ENCODE measurements around the gene PPP5C. TPM values are rescaled to one million over a fixed set of nuclear protein-coding genes. Genes with fewer than 3 reads are reported as not detected.

PPP5C gene
- total RNA-seq, 1 experiment from 2014 or later, result 79.9 TPM

DNA sequence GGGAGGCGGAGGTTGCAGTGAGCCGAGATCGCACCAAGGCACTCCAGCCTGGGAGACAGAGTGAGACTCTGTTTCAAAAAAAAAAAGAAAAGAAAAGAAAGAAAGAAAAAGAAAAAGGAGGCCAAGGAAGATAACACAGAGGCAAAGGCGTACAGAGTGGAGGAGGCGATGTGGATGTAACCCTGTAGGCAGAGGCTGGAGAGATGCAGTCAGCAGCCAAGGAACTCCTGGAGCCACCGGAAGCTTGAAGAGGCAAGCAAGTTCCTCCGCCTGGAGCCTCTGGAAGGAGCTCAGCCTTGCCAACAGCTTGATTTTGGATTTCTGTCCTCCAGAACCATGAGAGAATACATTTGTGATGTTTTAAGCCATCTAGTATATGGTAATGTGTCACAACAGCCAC is 73.2 kb downstream of the PPP5C start:
- intact Hi-C loops (cut with micrococcal nuclease), result no loop called here
- Histone ChIP-seq H3K4me3 (ENCODE audit: low read length) (no peak overlapping the region), H3K4me1 (ENCODE audit: insufficient read depth, low read length) (no peaks in the 10 kb centered on the region), H3K9ac (ENCODE audit: low read length) (no peak overlapping the region), H3F3A (ENCODE audit: low read length, unreplicated experiment) (no peaks in the 10 kb centered on the region), H3K36me3 (ENCODE audit: low read depth, low read length) (no peaks in the 10 kb centered on the region), H3K9me2 (replicated peaks; ENCODE audit: low read length) (no peaks in the 10 kb centered on the region), H3K4me2 (ENCODE audit: low read length) (no peak overlapping the region), H2AFZ (ENCODE audit: low read length) (no peak overlapping the region), H3K79me2 (ENCODE audit: low read length) (no peaks in the 10 kb centered on the region), H4K20me1 (ENCODE audit: low read length) (no peaks in the 10 kb centered on the region), H3K9me3 (ENCODE audit: low read length) (no peaks in the 10 kb centered on the region), H3K27ac (ENCODE audit: low read length) (no peak overlapping the region), H3K27me3 (ENCODE audit: low read length) (no peaks in the 10 kb centered on the region)
- ATAC-seq, result no peak
- DNase-seq, result no peak
- ChIA-PET POLR2A (ENCODE audit: unreplicated experiment) (no interaction called here), CTCF (interaction anchor here (0.6 kb wide), 1 partner anchor 1345 kb away, joined by 4 read pairs; no protein-coding TSS in a partner anchor)
- TF ChIP-seq, protein P1, sequence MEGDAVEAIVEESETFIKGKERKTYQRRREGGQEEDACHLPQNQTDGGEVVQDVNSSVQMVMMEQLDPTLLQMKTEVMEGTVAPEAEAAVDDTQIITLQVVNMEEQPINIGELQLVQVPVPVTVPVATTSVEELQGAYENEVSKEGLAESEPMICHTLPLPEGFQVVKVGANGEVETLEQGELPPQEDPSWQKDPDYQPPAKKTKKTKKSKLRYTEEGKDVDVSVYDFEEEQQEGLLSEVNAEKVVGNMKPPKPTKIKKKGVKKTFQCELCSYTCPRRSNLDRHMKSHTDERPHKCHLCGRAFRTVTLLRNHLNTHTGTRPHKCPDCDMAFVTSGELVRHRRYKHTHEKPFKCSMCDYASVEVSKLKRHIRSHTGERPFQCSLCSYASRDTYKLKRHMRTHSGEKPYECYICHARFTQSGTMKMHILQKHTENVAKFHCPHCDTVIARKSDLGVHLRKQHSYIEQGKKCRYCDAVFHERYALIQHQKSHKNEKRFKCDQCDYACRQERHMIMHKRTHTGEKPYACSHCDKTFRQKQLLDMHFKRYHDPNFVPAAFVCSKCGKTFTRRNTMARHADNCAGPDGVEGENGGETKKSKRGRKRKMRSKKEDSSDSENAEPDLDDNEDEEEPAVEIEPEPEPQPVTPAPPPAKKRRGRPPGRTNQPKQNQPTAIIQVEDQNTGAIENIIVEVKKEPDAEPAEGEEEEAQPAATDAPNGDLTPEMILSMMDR (conservative IDR thresholded peaks at IDR 0.05; ENCODE audit: low read depth, low read length), result no peak
- TF ChIP-seq EZH2 (IDR thresholded peaks at IDR 0.05; ENCODE audit: low read length, unreplicated experiment), result no peak
- TF ChIP-seq EZH2phosphoT487 (IDR thresholded peaks at IDR 0.05; ENCODE audit: borderline replicate concordance, low read length), result no peak
- no TSS peak for BruUV-seq (replicated peaks)

DNA sequence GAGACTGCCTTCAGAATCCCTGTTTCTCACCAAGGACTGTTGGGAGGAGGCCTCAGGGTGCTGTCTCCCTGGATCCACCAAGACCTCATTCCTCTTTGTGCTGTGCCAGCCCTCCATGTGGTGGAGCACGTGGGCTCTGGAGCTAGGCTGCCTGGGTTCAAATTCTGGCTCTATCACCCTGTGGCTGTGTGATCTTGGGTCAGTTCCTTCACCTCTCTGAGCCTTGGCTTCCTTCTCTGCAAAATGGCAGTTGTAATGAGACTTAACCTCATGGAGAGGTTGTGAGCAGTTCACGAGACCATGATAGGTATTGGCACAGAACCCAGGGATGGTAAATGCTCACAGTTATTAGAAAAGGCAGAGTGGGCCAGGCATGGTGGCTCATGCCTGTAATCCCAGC is 75.5 kb downstream of the PPP5C start:
- no peaks in the 10 kb centered on the region for H3K79me2 ChIP-seq (ENCODE audit: low read length)
- ATAC-seq (no peak), DNase-seq (no peak)
- H3K4me3 ChIP-seq (ENCODE audit: low read length), result no peak overlapping the region
- ChIA-PET CTCF (no interaction called here), POLR2A (ENCODE audit: unreplicated experiment) (no interaction called here)
- no TSS peak for BruUV-seq (replicated peaks)
- H3K27ac ChIP-seq (ENCODE audit: low read length), result no peak overlapping the region
- no peaks in the 10 kb centered on the region for H3K27me3 ChIP-seq (ENCODE audit: low read length)
- H3K36me3 ChIP-seq (ENCODE audit: low read depth, low read length), result no peaks in the 10 kb centered on the region
- no peaks in the 10 kb centered on the region for H3K9me2 ChIP-seq (replicated peaks; ENCODE audit: low read length)
- no peak overlapping the region for H3K4me2 ChIP-seq (ENCODE audit: low read length)
- H2AFZ ChIP-seq (ENCODE audit: low read length), result no peak overlapping the region
- no peaks in the 10 kb centered on the region for H3K4me1 ChIP-seq (ENCODE audit: insufficient read depth, low read length)
- intact Hi-C loops (cut with micrococcal nuclease), result no loop called here
- H4K20me1 ChIP-seq (ENCODE audit: low read length), result no peaks in the 10 kb centered on the region
- no peaks in the 10 kb centered on the region for H3F3A ChIP-seq (ENCODE audit: low read length, unreplicated experiment)
- no peak overlapping the region for H3K9ac ChIP-seq (ENCODE audit: low read length)
- no peaks in the 10 kb centered on the region for H3K9me3 ChIP-seq (ENCODE audit: low read length)
- no peak for TF ChIP-seq EZH2phosphoT487 (IDR thresholded peaks at IDR 0.05; ENCODE audit: borderline replicate concordance, low read length)
- TF ChIP-seq, protein P1 (conservative IDR thresholded peaks at IDR 0.05; ENCODE audit: low read depth, low read length), result no peak

DNA sequence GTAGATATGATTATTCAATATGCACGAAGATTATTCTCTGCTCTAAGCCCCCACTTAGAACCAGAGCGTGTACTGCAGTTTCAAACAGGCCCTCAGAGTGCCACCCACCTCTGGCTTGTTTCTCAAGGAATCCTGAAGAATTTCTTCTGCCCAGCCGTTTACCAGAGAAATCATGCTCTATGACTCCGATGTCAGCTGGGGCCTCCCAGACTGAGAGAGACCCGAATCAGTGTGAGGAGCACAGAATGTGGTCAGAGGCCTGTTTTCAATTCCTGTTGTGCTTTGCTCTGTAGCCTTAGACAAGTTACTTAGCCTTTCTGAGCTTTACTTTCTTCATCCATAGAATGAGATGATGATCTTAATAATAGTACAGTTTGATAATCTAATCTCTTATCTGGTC is 76.3 kb downstream of the PPP5C start:
- Histone ChIP-seq H4K20me1 (ENCODE audit: low read length) (no peaks in the 10 kb centered on the region), H3K9me3 (ENCODE audit: low read length) (no peaks in the 10 kb centered on the region), H3K9me2 (replicated peaks; ENCODE audit: low read length) (no peaks in the 10 kb centered on the region), H3K4me2 (ENCODE audit: low read length) (no peak overlapping the region), H3K27me3 (ENCODE audit: low read length) (no peaks in the 10 kb centered on the region), H3F3A (ENCODE audit: low read length, unreplicated experiment) (no peaks in the 10 kb centered on the region), H3K4me3 (ENCODE audit: low read length) (no peak overlapping the region), H3K27ac (ENCODE audit: low read length) (no peak overlapping the region), H3K79me2 (ENCODE audit: low read length) (no peaks in the 10 kb centered on the region), H3K4me1 (ENCODE audit: insufficient read depth, low read length) (no peaks in the 10 kb centered on the region), H2AFZ (ENCODE audit: low read length) (no peak overlapping the region), H3K9ac (ENCODE audit: low read length) (no peak overlapping the region), H3K36me3 (ENCODE audit: low read depth, low read length) (no peaks in the 10 kb centered on the region)
- CTCF ChIA-PET, result no interaction called here
- no peak for ATAC-seq
- intact Hi-C loops (cut with micrococcal nuclease), result no loop called here
- DNase-seq, result no peak
- TF ChIP-seq EZH2phosphoT487 (IDR thresholded peaks at IDR 0.05; ENCODE audit: borderline replicate concordance, low read length) (no peak), EZH2 (IDR thresholded peaks at IDR 0.05; ENCODE audit: low read length, unreplicated experiment) (no peak)
- TF ChIP-seq, protein P1 (conservative IDR thresholded peaks at IDR 0.05; ENCODE audit: low read depth, low read length), result no peak
- POLR2A ChIA-PET (ENCODE audit: unreplicated experiment), result no interaction called here
- BruUV-seq (replicated peaks), result no TSS peak

Measured in PC-3 (cell line).